Fibroblast of lung (primary cell): ENCODE results near the gene LDLRAD4. TPM values are rescaled to one million over a fixed set of nuclear protein-coding genes. Genes with fewer than 3 reads are reported as not detected.
"Not testable (repeated sequence)": the region's sequence is repeated elsewhere in the genome, so short reads cannot be mapped to it uniquely, and the experiment has no call there.

Source experiments
- DNase-seq, 2 donors: peaks; one replicate each; pipeline versions ENCODE4 v3.0.0 to v3.0.0-alpha.2; 2010; ENCODE audit warnings: low read depth in 2 of 2
- H2AFZ ChIP-seq: 2 replicates; pipeline ENCODE4 v1.5.1; 2012; ENCODE audit warnings: low read length, control low read depth, inconsistent platforms
- H3K27ac ChIP-seq: 2 replicates; pipeline ENCODE4 v1.5.1; 2011; ENCODE audit warnings: low read length, control low read depth; ENCODE audit not compliant: insufficient read depth
- H3K27me3 ChIP-seq: 2 replicates; pipeline ENCODE4 v1.5.1; 2011; ENCODE audit warnings: mild to moderate bottlenecking, low read length; ENCODE audit not compliant: control insufficient read depth, insufficient read depth
- H3K36me3 ChIP-seq: 2 replicates; pipeline ENCODE4 v1.5.1; 2011; ENCODE audit warnings: low read length; ENCODE audit not compliant: control insufficient read depth, insufficient read depth
- H3K4me1 ChIP-seq: 2 replicates; pipeline ENCODE4 v1.5.1; 2011; ENCODE audit warnings: low read length; ENCODE audit not compliant: control insufficient read depth, insufficient read depth; ENCODE audit errors: extremely low read depth
- H3K4me2 ChIP-seq: 2 replicates; pipeline ENCODE4 v1.5.1; 2011; ENCODE audit warnings: low read length, control low read depth; ENCODE audit not compliant: insufficient read depth; ENCODE audit errors: extremely low read depth
- H3K4me3 ChIP-seq, 4 experiments: fragments of 200-600 bp in 1 of 4; sonication (generic) in 1 of 4; replicated peaks in 1 of 4; 2 replicates each; pipeline ENCODE4 v1.5.1; 2011 to 2016; ENCODE audit warnings: low read length in 4 of 4, low read depth in 3 of 4, mild to moderate bottlenecking in 3 of 4, control low read depth in 2 of 4, inconsistent platforms in 1 of 4, mixed read lengths in 1 of 4; ENCODE audit not compliant: insufficient read depth in 1 of 4; ENCODE audit errors: control extremely low read depth in 1 of 4
- H3K79me2 ChIP-seq: 2 replicates; pipeline ENCODE4 v1.5.1; 2012; ENCODE audit warnings: mild to moderate bottlenecking, low read length, inconsistent platforms; ENCODE audit not compliant: control insufficient read depth, insufficient read depth
- H3K9ac ChIP-seq: 2 replicates; pipeline ENCODE4 v1.5.1; 2011; ENCODE audit warnings: mild to moderate bottlenecking, low read length, control low read depth; ENCODE audit not compliant: insufficient read depth
- H3K9me3 ChIP-seq: 2 replicates; pipeline ENCODE4 v1.5.1; 2012; ENCODE audit warnings: low read depth, low read length; ENCODE audit not compliant: control insufficient read depth, insufficient read depth
- H4K20me1 ChIP-seq: 2 replicates; pipeline ENCODE4 v1.5.1; 2011; ENCODE audit warnings: low read length; ENCODE audit not compliant: control insufficient read depth, insufficient read depth; ENCODE audit errors: extremely low read depth
- CTCF ChIP-seq, 2 donors: IDR thresholded peaks in 1 of 2; conservative IDR thresholded peaks in 1 of 2; 1 replicate in 1 of 2; 2 replicates in 1 of 2; pipeline ENCODE4 v1.5.1; 2011 to 2012; ENCODE audit warnings: low read length in 2 of 2, control low read depth in 1 of 2, inconsistent platforms in 1 of 2, low read depth in 1 of 2, mild to moderate bottlenecking in 1 of 2
- EZH2 ChIP-seq: IDR thresholded peaks from 2 replicates; pipeline ENCODE4 v1.5.1; 2012; ENCODE audit warnings: low read length, control low read depth, mild to moderate bottlenecking; ENCODE audit errors: missing control alignments
- polyA plus RNA-seq, 2 donors: library from polyadenylated mRNA; depleted of rRNA in 1 of 2; stranded (reverse) in 1 of 2; unstranded in 1 of 2; fragments of >200 nt; gene quantifications; 2 replicates each; pipeline ENCODE4 v1.2.1, GENCODE V29; 2011 to 2012; ENCODE audit warnings: missing spikeins in 1 of 2
- total RNA-seq: library from RNA; depleted of rRNA; stranded (reverse); fragments of >200 nt; gene quantifications from 2 replicates; pipeline ENCODE4 v1.2.1, GENCODE V29; 2014

LDLRAD4 gene
- total and polyA plus RNA-seq, 2 donors (not counting 1 experiment from before 2014, with no cell fraction given): not detected

DNA sequence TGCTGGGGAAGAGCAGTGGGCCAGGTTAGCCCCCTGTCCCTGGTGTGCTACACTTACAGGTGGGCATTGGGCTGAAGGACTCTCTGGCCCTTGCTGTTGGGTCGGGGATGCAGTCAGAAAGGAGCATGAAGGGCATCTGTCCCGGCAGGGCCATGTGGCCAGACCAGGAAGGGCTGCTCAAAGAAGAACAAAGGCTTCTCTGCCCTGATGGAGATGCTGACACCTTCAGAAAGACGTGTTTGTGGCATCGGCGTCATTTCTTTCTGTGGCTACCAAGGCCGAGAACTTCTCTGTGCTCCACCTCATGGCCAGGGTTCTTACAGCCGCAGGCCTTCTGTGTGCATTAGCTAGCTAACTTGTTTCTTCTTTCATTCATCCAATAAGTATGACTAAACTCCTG is 268.7 kb downstream of the LDLRAD4 start:
- no peaks in the 10 kb centered on the region for H3K9me3 ChIP-seq
- no peak overlapping the region for H3K4me3 ChIP-seq
- H3K4me1 ChIP-seq: no peaks in the 10 kb centered on the region
- no peak overlapping the region for H3K4me2 ChIP-seq
- H2AFZ ChIP-seq: no peak overlapping the region
- no peaks in the 10 kb centered on the region for H4K20me1 ChIP-seq
- no peak overlapping the region for H3K9ac ChIP-seq
- no peak overlapping the region for H3K27ac ChIP-seq
- no peaks in the 10 kb centered on the region for H3K79me2 ChIP-seq
- no peaks in the 10 kb centered on the region for H3K36me3 ChIP-seq
- no peak for DNase-seq
- no peak for TF ChIP-seq CTCF (conservative IDR thresholded peaks at IDR 0.05 in 1 of 2, IDR thresholded peaks at IDR 0.05 in 1 of 2; ENCODE audit: low read depth in 1 of 2, low read length in 2 of 2)
- no peaks in the 10 kb centered on the region for H3K27me3 ChIP-seq

- Histone ChIP-seq H3K4me3 (no peak overlapping the region), H3K79me2 (no peaks in the 10 kb centered on the region), H3K9ac (no peak overlapping the region), H3K4me2 (no peak overlapping the region), H3K27me3 (no peaks in the 10 kb centered on the region), H4K20me1 (no peaks in the 10 kb centered on the region), H2AFZ (no peak overlapping the region), H3K4me1 (no peaks in the 10 kb centered on the region), H3K27ac (no peak overlapping the region), H3K9me3 (no peaks in the 10 kb centered on the region), H3K36me3 (no peaks in the 10 kb centered on the region)
- TF ChIP-seq EZH2: no peak
- no peak for TF ChIP-seq CTCF (conservative IDR thresholded peaks at IDR 0.05 in 1 of 2, IDR thresholded peaks at IDR 0.05 in 1 of 2; ENCODE audit: low read depth in 1 of 2, low read length in 2 of 2)
- no peak for DNase-seq
Observed at GRCh38 chr18:13488281-13488929, 269.8 kb downstream of the LDLRAD4 start.

- H3K4me2 ChIP-seq, H3K4me1 ChIP-seq, H3K36me3 ChIP-seq, H3K9ac ChIP-seq, H3K27ac ChIP-seq, H3K27me3 ChIP-seq, H4K20me1 ChIP-seq, DNase-seq, H3K79me2 ChIP-seq, H3K9me3 ChIP-seq, H3K4me3 ChIP-seq, H2AFZ ChIP-seq: not testable (repeated sequence)
Observed at GRCh38 chr18:13489303-13489702, 270.7 kb downstream of the LDLRAD4 start.
